A549 (cell line): ENCODE data around the gene ZNF423. TPM values are rescaled to one million over a fixed set of nuclear protein-coding genes. Genes with fewer than 3 reads are reported as not detected.

Experiments
- ATAC-seq, 2 experiments: fragments of 200-7000 bp in 1 of 2; fragments of >200 bp in 1 of 2; cut with Nextera tagmentation in 1 of 2; cut with Tn5 transposase in 1 of 2; 3 replicates each; pipeline versions ENCODE4 v1.8.0 to v1.9.1; 2018 to 2020; ENCODE audit warnings: mild to moderate bottlenecking in 1 of 2, moderate library complexity in 1 of 2
- CTCF ChIA-PET: fragments of 300-600 bp; sonication (Branson Sonifier 250); formaldehyde crosslinking; extraction: SDS; loops from one replicate; lab custom pipeline; 2021; ENCODE audit warnings: antibody characterized with exemption, inconsistent platforms; lab: Yijun Ruan, JAX
- POLR2A ChIA-PET: fragments of 350-600 bp; formaldehyde crosslinking; extraction: SDS; loops from one replicate; lab custom pipeline; 2021; ENCODE audit warnings: antibody characterized with exemption, inconsistent platforms; lab: Yijun Ruan, JAX
- DNase-seq, 2 experiments: peaks; one replicate each; pipeline versions ENCODE4 v3.0.0 to v3.0.0-alpha.2; 2011 to 2016; ENCODE audit warnings: low read depth in 1 of 2, low spot score in 1 of 2
- FAIRE-seq: peaks from 2 replicates; lab custom pipeline; 2011; peaks lifted over from hg19 to GRCh38; lab: Jason Lieb, UNC
- H3K27ac ChIP-seq, 2 experiments: fragments of >200 bp; sonication (Bioruptor Twin); formaldehyde crosslinking; 3 replicates each; pipeline ENCODE4 v1.5.1; 2016 to 2017
- H3K4me1 ChIP-seq: fragments of >200 bp; sonication (Bioruptor Twin); formaldehyde crosslinking; 3 replicates; pipeline ENCODE4 v1.6.1; 2016
- H3K4me2 ChIP-seq: fragments of >200 bp; sonication (Bioruptor Twin); formaldehyde crosslinking; 3 replicates; pipeline ENCODE4 v1.6.1; 2016
- H3K4me3 ChIP-seq: fragments of >200 bp; sonication (Bioruptor Twin); formaldehyde crosslinking; 3 replicates; pipeline ENCODE4 v1.5.1; 2016
- H3K9me3 ChIP-seq: fragments of >200 bp; sonication (Bioruptor Twin); formaldehyde crosslinking; 3 replicates; pipeline ENCODE4 v1.6.1; 2016
- BHLHE40 ChIP-seq: IDR thresholded peaks from 2 replicates; pipeline ENCODE4 v1.6.1; 2012; ENCODE audit warnings: low read depth, low read length, inconsistent platforms
- CBX2 ChIP-seq: fragments of 200-600 bp; sonication (generic); IDR thresholded peaks from 2 replicates; pipeline ENCODE4 v1.6.1; 2016; ENCODE audit warnings: low read depth, mild to moderate bottlenecking, borderline replicate concordance
- CHD2 ChIP-seq: fragments of 150-350 bp; IDR thresholded peaks from 2 replicates; pipeline ENCODE4 v1.6.1; 2014; ENCODE audit warnings: low read length; ENCODE audit not compliant: partially characterized antibody
- EHMT2 ChIP-seq: fragments of 200-600 bp; sonication (generic); IDR thresholded peaks from 2 replicates; pipeline ENCODE4 v1.6.1; 2016; ENCODE audit warnings: antibody characterized with exemption, low read depth, mild to moderate bottlenecking, moderate library complexity
- EP300 ChIP-seq, 2 experiments: fragments of >200 bp; sonication (Bioruptor Twin); formaldehyde crosslinking; IDR thresholded peaks; 2 replicates in 1 of 2; 3 replicates in 1 of 2; pipeline ENCODE4 v1.6.1; 2016 to 2017
- ESRRA ChIP-seq: fragments of 150-350 bp; IDR thresholded peaks from 2 replicates; pipeline ENCODE4 v1.6.1; 2014; ENCODE audit warnings: mild to moderate bottlenecking, low read length, borderline replicate concordance
- FOXS1 ChIP-seq: fragments of 250-450 bp; sonication (Bioruptor Pico); IDR thresholded peaks from 2 replicates; pipeline ENCODE4 v1.5.0; 2020; ENCODE audit warnings: mild to moderate bottlenecking, moderate library complexity
- HDAC2 ChIP-seq: fragments of 200-600 bp; sonication (generic); IDR thresholded peaks from 2 replicates; pipeline ENCODE4 v1.6.1; 2016
- HEYL ChIP-seq: fragments of 250-450 bp; sonication (Bioruptor Pico); IDR thresholded peaks from 2 replicates; pipeline ENCODE4 v1.8.0; 2021; ENCODE audit warnings: mild to moderate bottlenecking, moderate library complexity
- HOXB13 ChIP-seq: fragments of 250-450 bp; sonication (Bioruptor Pico); IDR thresholded peaks from 2 replicates; pipeline ENCODE4 v1.5.0; 2020; ENCODE audit warnings: low read depth, mild to moderate bottlenecking, moderate library complexity
- HOXB5 ChIP-seq: fragments of 250-450 bp; sonication (Bioruptor Pico); IDR thresholded peaks from 2 replicates; pipeline ENCODE4 v1.5.0; 2020; ENCODE audit warnings: mild to moderate bottlenecking, moderate library complexity
- JUN ChIP-seq, 2 experiments: fragments of >200 bp; sonication (Bioruptor Twin); formaldehyde crosslinking; IDR thresholded peaks; 2 replicates in 1 of 2; 3 replicates in 1 of 2; pipeline ENCODE4 v1.6.1; 2016 to 2017
- KDM1A ChIP-seq: fragments of 200-600 bp; sonication (generic); IDR thresholded peaks from 2 replicates; pipeline ENCODE4 v1.6.1; 2016; ENCODE audit warnings: low read depth, mild to moderate bottlenecking
- KDM5A ChIP-seq: fragments of 200-600 bp; sonication (generic); IDR thresholded peaks from 2 replicates; pipeline ENCODE4 v1.6.1; 2016; ENCODE audit warnings: antibody characterized with exemption, mild to moderate bottlenecking
- NR3C1 ChIP-seq: fragments of >200 bp; sonication (Bioruptor Twin); formaldehyde crosslinking; IDR thresholded peaks from 3 replicates; pipeline ENCODE4 v1.6.1; 2017
- PHF8 ChIP-seq: fragments of 200-600 bp; sonication (generic); IDR thresholded peaks from 2 replicates; pipeline ENCODE4 v1.6.1; 2016; ENCODE audit warnings: low read depth, mild to moderate bottlenecking, antibody characterized with exemption, moderate library complexity, borderline replicate concordance
- RAD21 ChIP-seq, 2 experiments: fragments of >200 bp in 1 of 2; sonication (Bioruptor Twin) in 1 of 2; formaldehyde crosslinking in 1 of 2; IDR thresholded peaks in 1 of 2; conservative IDR thresholded peaks in 1 of 2; 2 replicates in 1 of 2; 3 replicates in 1 of 2; pipeline ENCODE4 v1.6.1; 2012 to 2018; ENCODE audit warnings: inconsistent platforms in 1 of 2
- SMC3 ChIP-seq: fragments of >200 bp; sonication (Bioruptor Twin); formaldehyde crosslinking; IDR thresholded peaks from 3 replicates; pipeline ENCODE4 v1.6.1; 2018; ENCODE audit warnings: inconsistent platforms
- SREBF2 ChIP-seq: fragments of 450-650 bp; IDR thresholded peaks from 2 replicates; pipeline ENCODE4 v1.6.1; 2014; ENCODE audit warnings: mild to moderate bottlenecking, moderate library complexity
- TFCP2L1 ChIP-seq: fragments of 250-450 bp; sonication (Bioruptor Pico); IDR thresholded peaks from 2 replicates; pipeline ENCODE4 v1.5.0; 2021; ENCODE audit warnings: mild to moderate bottlenecking
- ZC3H11A ChIP-seq: fragments of 450-650 bp; IDR thresholded peaks from 2 replicates; pipeline ENCODE4 v1.6.1; 2014; ENCODE audit warnings: antibody characterized with exemption, mild to moderate bottlenecking
- ZSCAN20 ChIP-seq: fragments of 250-450 bp; sonication (Bioruptor Pico); IDR thresholded peaks from 2 replicates; pipeline ENCODE4 v1.8.0; 2022; ENCODE audit warnings: mild to moderate bottlenecking, moderate library complexity
- WGBS: methylation state at CpG from one replicate; pipeline ENCODE4 v1.1.6; 2017; ENCODE audit errors: missing lambda C conversion rate; 5-methylcytosine and 5-hydroxymethylcytosine counted together
- polyA plus RNA-seq, 4 experiments: library from polyadenylated mRNA; depleted of rRNA in 3 of 4; stranded (reverse); fragments of >200 nt; fragmentation: RNase III in 1 of 4; extraction: RNeasy Plus Mini Kit Qiagen cat#74134 plus additional on column Dnase treatment in 1 of 4; gene quantifications; 2 replicates in 3 of 4; 3 replicates in 1 of 4; pipeline ENCODE4 v1.2.3, GENCODE V29; 2011 to 2017
- TF ChIP-seq, protein P1 (sequence below): fragments of >200 bp; sonication (Bioruptor Twin); formaldehyde crosslinking; IDR thresholded peaks from 2 replicates; pipeline ENCODE4 v1.6.1; 2016
- TF ChIP-seq, protein P2 (sequence below): fragments of 450-650 bp; IDR thresholded peaks from 2 replicates; pipeline ENCODE4 v1.6.1; 2014; ENCODE audit warnings: antibody characterized with exemption
- TF ChIP-seq, protein P3 (sequence below): fragments of 150-350 bp; IDR thresholded peaks from 2 replicates; pipeline ENCODE4 v1.6.1; 2014; ENCODE audit warnings: low read depth, mild to moderate bottlenecking, low read length
- TF ChIP-seq, protein P4 (sequence below): IDR thresholded peaks from 2 replicates; pipeline ENCODE4 v1.6.1; 2012

ZNF423 gene
- polyA plus RNA-seq, 2 of the 4 experiments (the other 2 are of a cell fraction), result 0.04 to 0.10 TPM

DNA sequence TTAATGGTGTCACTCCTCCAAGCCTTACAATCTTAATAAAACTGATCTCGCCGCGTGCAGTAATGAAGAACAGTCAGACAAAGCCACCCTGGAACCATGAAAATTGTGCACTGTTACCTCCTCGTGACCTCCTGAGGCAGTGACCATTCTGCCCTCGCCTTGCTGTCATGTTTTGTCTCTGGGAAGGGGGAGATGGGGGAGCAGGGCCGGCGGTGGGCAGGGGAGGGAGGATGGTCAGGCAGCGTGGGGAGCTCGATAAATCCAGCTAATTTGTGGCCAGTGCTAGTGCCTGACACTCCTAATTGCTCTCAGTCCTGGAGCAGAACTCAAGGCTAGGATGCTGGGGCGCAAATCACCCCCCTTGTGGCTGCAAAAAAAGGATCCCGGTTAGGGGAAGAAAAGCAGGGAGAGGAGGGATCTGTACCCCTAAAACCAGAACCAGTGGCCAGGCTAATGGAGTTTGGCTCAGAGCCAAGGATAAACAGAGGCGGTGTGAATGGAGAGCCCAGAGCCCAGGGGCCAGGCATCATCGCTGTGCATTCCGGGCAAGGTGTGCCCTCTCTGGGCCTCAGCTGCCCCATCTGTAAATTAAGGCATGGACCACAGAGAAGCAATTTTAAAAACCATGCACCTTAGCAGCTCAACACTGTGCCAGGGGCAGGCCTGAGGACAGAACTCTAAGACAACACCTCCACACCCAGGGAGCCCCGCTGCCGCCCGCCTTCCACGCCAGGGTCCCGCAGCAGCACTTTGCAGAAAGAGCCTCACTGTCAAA lies 113.3 kb downstream of the ZNF423 start:
- Histone ChIP-seq H3K9me3 (no peaks in the 10 kb centered on the region), H3K4me3 (no peak overlapping the region), H3K4me2 (no peak overlapping the region), H3K4me1 (no peaks in the 10 kb centered on the region), H3K27ac (no peak overlapping the region)
- FAIRE-seq (no peak), ATAC-seq (no peak), DNase-seq (no peak)
- no peak for TF ChIP-seq FOXS1
- TF ChIP-seq SREBF2, result no peak
- no peak for TF ChIP-seq CBX2
- TF ChIP-seq, protein P1, sequence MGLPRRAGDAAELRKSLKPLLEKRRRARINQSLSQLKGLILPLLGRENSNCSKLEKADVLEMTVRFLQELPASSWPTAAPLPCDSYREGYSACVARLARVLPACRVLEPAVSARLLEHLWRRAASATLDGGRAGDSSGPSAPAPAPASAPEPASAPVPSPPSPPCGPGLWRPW, result no peak
- no peak for TF ChIP-seq JUN (IDR thresholded peaks at IDR 0.05)
- TF ChIP-seq, protein P2, sequence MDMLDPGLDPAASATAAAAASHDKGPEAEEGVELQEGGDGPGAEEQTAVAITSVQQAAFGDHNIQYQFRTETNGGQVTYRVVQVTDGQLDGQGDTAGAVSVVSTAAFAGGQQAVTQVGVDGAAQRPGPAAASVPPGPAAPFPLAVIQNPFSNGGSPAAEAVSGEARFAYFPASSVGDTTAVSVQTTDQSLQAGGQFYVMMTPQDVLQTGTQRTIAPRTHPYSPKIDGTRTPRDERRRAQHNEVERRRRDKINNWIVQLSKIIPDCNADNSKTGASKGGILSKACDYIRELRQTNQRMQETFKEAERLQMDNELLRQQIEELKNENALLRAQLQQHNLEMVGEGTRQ, result no peak
- no peak for TF ChIP-seq ZSCAN20
- no peak for TF ChIP-seq BHLHE40
- TF ChIP-seq EHMT2, result no peak
- TF ChIP-seq HEYL, result no peak
- no peak for TF ChIP-seq HDAC2
- TF ChIP-seq ZC3H11A, result no peak
- no peak for TF ChIP-seq PHF8
- no peak for TF ChIP-seq TFCP2L1 (CRISPR knock-in tag)
- TF ChIP-seq EP300 (IDR thresholded peaks at IDR 0.05), result no peak
- ChIA-PET POLR2A (no interaction called here), CTCF (interaction anchor here (1.1 to 1.7 kb wide), 2 partner anchors 12 to 179 kb away, joined by 4 to 6 read pairs; no protein-coding TSS in a partner anchor)
- 52% methylated on average over 19 of the region's 19 CpGs for WGBS

DNA sequence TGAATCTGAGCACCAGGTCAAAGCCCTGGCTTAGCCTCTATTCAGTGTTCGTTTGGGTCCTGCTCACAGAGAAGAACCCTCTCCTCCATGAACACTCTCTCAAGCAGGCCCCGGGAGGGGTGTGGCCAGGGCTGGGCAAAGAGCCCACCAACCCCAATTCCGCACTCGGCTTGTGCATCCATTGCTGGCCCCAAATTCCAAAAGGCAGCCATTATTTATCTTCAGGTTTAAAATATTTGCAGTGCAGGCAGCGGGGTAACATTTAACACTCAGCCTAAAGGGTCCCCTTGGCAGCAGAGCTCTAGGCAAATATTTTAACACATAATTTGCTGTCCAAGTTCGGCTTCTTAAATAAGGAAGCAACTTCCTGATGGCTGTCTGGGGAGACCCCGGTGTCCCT lies 115.7 kb downstream of the ZNF423 start:
- no peak for FAIRE-seq
- ChIA-PET CTCF (interaction anchor here (1.4 kb wide), 1 partner anchor 15 kb away, joined by 6 read pairs; no protein-coding TSS in a partner anchor), POLR2A (no interaction called here)
- Histone ChIP-seq H3K9me3 (no peaks in the 10 kb centered on the region), H3K4me1 (no peaks in the 10 kb centered on the region), H3K4me2 (no peak overlapping the region), H3K4me3 (no peak overlapping the region), H3K27ac (no peak overlapping the region)
- no peak for DNase-seq
- no peak for TF ChIP-seq ZSCAN20
- no peak for TF ChIP-seq CHD2
- TF ChIP-seq, protein P3, sequence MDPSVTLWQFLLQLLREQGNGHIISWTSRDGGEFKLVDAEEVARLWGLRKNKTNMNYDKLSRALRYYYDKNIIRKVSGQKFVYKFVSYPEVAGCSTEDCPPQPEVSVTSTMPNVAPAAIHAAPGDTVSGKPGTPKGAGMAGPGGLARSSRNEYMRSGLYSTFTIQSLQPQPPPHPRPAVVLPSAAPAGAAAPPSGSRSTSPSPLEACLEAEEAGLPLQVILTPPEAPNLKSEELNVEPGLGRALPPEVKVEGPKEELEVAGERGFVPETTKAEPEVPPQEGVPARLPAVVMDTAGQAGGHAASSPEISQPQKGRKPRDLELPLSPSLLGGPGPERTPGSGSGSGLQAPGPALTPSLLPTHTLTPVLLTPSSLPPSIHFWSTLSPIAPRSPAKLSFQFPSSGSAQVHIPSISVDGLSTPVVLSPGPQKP, result no peak
- no peak for TF ChIP-seq SMC3
- TF ChIP-seq, protein P4, sequence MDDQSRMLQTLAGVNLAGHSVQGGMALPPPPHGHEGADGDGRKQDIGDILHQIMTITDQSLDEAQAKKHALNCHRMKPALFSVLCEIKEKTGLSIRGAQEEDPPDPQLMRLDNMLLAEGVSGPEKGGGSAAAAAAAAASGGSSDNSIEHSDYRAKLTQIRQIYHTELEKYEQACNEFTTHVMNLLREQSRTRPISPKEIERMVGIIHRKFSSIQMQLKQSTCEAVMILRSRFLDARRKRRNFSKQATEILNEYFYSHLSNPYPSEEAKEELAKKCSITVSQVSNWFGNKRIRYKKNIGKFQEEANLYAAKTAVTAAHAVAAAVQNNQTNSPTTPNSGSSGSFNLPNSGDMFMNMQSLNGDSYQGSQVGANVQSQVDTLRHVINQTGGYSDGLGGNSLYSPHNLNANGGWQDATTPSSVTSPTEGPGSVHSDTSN, result no peak
- no peak for TF ChIP-seq HOXB13 (CRISPR knock-in tag)
- no peak for TF ChIP-seq HOXB5 (CRISPR knock-in tag)
- no peak for TF ChIP-seq EHMT2
- no peak for TF ChIP-seq ESRRA
- no peak for TF ChIP-seq KDM1A
- TF ChIP-seq RAD21 (conservative IDR thresholded peaks at IDR 0.05 in 1 of 2, IDR thresholded peaks at IDR 0.05 in 1 of 2), result no peak
- TF ChIP-seq EP300 (IDR thresholded peaks at IDR 0.05), result no peak
- TF ChIP-seq TFCP2L1 (CRISPR knock-in tag), result no peak
- no peak for TF ChIP-seq KDM5A
- TF ChIP-seq NR3C1, result no peak
- TF ChIP-seq, protein P1, result no peak
- TF ChIP-seq, all 56 proteins: peak for 0
- WGBS, result 27% methylated on average over 5 of the region's 7 CpGs
- ATAC-seq, result no peak
